ENCODE measurements around the gene WFIKKN2.

- no peak for TF ChIP-seq EZH2 (IDR thresholded peaks at IDR 0.05; ENCODE audit: low read depth, low read length, severe bottlenecking)
- no peak for TF ChIP-seq CTCF (IDR thresholded peaks at IDR 0.05; ENCODE audit: control extremely low read depth in 1 of 3, insufficient read depth in 1 of 3, low read depth in 1 of 3, low read length in 3 of 3)
- 0 out of 2 replicates have a peak, but pooled peaks have one; percentile 5 for TF ChIP-seq MAX (IDR thresholded peaks at IDR 0.05)
- TF ChIP-seq EP300 (IDR thresholded peaks at IDR 0.05; ENCODE audit: borderline replicate concordance in 1 of 2, low read depth in 2 of 2, low read length in 2 of 2) = peak in 1 of 2 experiments; percentile 78; a peak in 1 of 3 replicates
- no peak for TF ChIP-seq JUND (IDR thresholded peaks at IDR 0.05; ENCODE audit: low read length)
- TF ChIP-seq E2F6 (IDR thresholded peaks at IDR 0.05) = peak; percentile 86; the same call in 1 of the 2 replicates
- TF ChIP-seq BCL11A (IDR thresholded peaks at IDR 0.05; ENCODE audit: low read depth in 2 of 2, low read length in 2 of 2) = no peak
- TF ChIP-seq JUN (IDR thresholded peaks at IDR 0.05; ENCODE audit: low read depth, low read length) = no peak
- peak; percentile 39; the same call in 1 of the 2 replicates for TF ChIP-seq POLR2AphosphoS5 (IDR thresholded peaks at IDR 0.05; ENCODE audit: low read depth, low read length)
- TF ChIP-seq TAF1 (IDR thresholded peaks at IDR 0.05; ENCODE audit: low read depth, low read length) = peak; percentile 48
- no peak for TF ChIP-seq GABPA (IDR thresholded peaks at IDR 0.05; ENCODE audit: borderline replicate concordance, insufficient read depth, low read length)
These were observed 32.2 kb downstream of the WFIKKN2 start for GRCh38 chr17:50867363-50868139.

All from H1 (cell line).